ENCODE results near the gene TBRG4.
"Not testable (repeated sequence)": the region's sequence is repeated elsewhere in the genome, so short reads cannot be mapped to it uniquely, and the experiment has no call there.

Gene TBRG4

GRCh38 chr7:45111298-45112223 lies at the start of gene TBRG4:
TBRG4 (minus strand) TSS chr7:45111697; CDS start chr7:45109237, 2,460 bp downstream.
- DNase-seq: peak; percentile 99

GRCh38 chr7:45161138-45161537 lies 49.6 kb upstream of the TBRG4 start:
- DNase-seq: no peak

DNA sequence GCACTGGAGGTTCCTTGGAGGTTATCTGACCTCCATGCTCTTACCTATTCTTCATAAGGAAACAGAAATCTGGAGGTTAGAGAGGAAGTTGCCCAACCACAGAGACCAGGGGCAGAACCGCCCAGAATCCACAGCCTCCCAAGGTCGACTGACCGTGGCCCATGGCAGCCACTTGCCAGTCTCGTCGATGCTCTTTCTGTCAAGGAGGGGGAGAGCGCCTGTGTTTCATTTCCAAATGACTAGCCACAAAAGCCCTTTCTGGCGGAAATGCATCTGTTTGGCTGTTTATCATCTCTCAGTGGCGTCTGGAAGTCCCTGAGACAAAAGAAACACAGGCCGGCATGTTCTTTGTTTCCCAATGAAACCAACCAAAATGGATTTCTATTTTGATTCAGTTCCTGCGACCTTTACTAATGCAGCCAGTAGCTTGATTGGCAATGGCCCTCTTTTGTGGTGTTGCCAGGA lies 49.0 kb upstream of the TBRG4 start:
- DNase-seq: peak; percentile 23

GRCh38 chr7:45159296-45159695 lies 47.8 kb upstream of the TBRG4 start:
- DNase-seq: no peak

DNA sequence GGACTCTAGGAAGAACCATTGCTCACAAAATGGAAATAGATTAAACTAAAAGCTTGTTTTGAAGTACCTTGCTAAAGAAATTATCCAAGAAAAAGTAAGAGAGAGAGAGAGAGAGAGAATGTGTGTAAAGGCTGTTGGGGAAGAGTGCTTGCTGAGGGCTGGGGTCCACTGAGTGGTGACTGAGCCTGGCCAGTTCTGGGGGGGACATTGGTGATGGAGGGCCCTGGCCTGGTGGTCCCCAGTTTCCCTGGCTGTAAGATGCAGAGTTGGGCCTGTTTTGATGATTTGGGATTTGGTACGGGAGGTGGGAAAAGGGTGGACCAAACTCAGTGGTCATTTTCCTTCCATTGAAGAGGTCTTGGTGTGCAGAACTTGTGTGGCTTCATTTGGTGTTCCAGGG lies 47.0 kb upstream of the TBRG4 start:
- no peak for DNase-seq

GRCh38 chr7:45157653-45158401 lies 46.3 kb upstream of the TBRG4 start, which contains the start of gene RAMP3:
RAMP3 (plus strand) TSS chr7:45157791; CDS start chr7:45157829, 38 bp downstream.
- DNase-seq: no peak

DNA sequence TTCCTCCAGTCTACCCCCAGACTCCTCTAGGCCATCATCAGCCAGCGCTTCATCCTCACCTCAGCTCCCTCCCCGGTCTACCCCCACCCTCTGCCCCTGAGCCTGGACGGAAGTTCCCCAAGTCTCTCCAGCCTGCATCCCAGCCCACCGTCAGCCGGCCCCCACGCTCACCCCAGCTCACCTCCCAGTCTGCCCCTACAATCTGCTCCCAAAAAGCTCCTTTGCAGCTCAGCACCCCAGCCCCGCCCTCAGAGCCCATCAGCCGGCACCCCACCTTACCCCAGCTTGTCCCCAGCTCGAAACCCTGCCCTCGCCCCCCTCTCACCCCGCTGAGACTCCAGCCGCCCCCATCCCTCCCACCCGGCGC lies 45.8 kb upstream of the TBRG4 start:
- no peak for DNase-seq

- DNase-seq: no peak
Observed at GRCh38 chr7:45156516-45157272, 45.2 kb upstream of the TBRG4 start.

- DNase-seq: no peak
Observed at GRCh38 chr7:45155941-45156340, 44.4 kb upstream of the TBRG4 start.

GRCh38 chr7:45155357-45155900 lies 43.9 kb upstream of the TBRG4 start:
- DNase-seq: no peak

GRCh38 chr7:45153861-45154260 lies 42.4 kb upstream of the TBRG4 start:
- DNase-seq: not testable (repeated sequence)

DNA sequence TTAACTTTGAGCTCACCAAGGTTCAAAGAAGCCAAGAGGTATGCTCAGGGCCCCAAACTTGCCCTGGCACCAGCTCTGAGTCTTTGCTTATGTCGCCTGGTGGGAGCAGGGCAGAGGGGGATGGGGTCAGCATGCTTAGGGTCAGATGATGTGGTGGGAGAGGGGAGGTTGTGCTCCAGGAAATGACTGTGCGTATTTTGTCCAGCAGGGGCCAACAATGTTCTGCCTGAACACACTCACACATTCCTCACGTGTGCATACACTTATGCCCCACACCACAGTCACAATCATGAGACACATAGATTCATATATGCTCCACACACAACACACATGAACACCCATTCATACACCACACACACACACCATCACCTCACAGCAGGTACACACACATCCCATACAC lies 41.7 kb upstream of the TBRG4 start:
- no peak for DNase-seq

DNA sequence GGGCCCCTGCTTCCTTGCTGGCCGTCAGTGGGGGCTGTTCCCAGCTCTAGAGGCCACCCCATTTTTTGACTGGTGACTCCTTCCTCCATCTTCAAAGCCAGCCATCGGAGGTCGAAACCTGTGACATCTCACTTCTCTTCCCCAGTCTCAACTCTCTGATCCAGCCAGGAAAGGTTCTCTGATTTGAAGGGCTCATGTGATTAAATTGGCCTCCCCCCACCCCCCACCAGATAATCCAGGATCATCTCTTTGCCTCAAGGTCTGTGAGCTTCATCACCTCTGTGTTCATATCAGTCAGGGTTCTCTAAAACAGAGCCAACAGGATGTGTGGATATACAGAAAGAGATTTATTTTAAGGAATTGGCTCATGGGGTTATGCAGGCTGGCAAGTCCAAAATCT lies 40.5 kb upstream of the TBRG4 start:
- DNase-seq: no peak

DNA sequence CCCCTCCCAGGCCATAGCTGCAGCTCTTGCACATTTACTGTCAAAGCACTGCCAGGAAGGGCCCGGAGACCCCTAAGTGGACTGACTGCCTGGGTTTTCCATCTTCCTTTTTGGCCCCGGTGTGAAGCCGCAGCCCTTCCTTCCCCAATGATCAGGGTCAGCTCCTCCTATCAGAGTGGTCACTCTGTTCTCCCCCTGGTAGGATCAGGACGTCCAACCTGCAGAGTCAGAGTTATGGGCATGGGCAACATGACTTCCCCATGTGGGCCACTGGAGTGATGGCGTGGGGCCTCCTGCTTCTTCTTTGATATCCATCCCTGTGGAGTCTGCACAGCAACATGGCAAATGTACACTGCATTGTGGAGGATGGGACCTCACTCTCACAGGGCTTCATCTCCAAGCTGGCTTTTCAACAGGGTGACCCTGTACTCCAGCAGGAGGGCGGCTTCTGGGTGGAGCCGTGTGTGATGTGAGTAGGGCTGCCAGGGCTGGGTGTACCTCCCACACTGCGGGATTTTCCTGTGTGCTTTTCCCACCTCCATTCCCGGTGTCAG lies 39.7 kb upstream of the TBRG4 start:
- DNase-seq: no peak

- DNase-seq: no peak
Observed at GRCh38 chr7:45150199-45150598, 38.7 kb upstream of the TBRG4 start.

GRCh38 chr7:45149606-45150005 lies 38.1 kb upstream of the TBRG4 start:
- no peak for DNase-seq

- no peak for DNase-seq
Observed at GRCh38 chr7:45148653-45148973, 37.1 kb upstream of the TBRG4 start.

DNA sequence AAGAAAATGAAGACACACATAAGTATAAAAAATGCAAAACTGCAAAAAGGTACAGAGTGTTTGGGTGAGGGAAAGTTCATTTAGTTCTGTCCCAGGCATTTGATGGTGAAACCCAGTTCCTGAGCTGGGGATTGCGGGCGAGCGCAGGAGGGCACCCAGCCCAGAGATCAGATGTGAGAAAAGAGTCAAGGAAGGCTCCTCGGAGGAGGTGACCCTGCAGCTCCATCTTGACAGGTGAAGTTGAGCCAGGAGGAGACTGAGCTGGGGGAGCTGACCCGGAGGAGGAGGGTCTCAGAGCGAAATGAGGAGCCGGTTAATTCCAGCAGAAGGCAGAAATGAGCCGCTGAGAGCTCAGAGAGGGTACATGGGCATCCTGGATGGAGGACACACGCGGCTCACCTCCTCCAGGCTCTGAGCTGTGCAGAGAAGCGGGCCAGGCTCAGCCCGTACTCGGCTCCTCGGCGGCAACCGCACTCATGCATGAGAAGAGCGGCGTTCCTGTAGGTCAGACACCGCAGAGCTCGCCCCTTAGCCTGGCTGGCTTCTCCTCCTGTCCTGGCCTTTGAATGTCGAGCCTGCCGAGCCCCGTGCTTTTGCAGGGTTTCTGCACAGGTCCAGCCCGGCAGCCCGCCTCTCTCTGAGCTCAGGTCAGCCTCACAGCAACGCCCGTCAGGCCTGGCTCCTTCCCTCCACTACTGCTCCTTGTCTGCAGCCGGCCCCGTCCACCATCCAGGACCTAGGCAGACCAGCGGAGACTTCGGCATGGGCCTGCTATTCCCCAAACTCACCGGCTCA lies 36.6 kb upstream of the TBRG4 start:
- DNase-seq: no peak

DNA sequence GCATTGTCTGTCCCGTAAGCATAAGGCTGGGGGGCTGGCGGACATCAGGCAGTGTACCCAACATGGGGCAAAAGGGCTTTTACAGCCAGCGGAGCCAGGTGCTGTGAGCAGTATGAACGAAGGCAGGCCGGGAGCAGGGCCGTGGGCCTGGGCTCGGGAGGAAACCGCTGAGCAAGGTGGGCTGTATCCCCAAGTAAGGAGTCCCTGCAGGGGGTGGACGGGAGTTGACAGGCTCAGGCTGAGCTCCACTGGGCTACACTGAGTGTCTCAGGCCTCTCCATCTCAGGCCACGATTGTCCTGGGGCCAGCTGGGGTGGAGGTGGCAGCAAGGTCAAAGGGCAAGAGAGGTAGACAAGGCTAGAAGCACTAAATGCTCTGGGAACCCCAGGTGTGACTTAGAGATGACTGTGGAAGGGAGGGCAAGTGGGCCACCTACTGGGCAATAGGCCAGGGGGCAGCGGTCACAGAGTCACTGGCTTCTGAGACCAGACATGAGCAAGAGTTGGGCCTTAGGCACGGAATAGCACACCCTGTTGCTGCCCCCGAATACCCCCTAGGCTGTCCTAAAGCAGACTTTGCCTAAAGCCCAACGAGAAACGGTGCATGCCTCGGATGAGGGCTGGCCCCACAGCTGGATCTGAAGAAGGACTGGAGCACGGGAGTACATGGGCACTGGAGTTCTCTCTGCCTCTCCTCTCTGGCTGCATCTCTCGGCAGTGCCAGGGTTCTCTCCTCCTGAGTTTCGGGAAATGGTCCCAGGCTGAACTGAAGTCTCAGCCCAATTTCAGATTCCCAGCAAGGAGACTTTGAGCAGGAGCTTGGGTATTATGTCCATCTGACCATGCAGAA lies 35.3 kb upstream of the TBRG4 start:
- DNase-seq: no peak

GRCh38 chr7:45145881-45146280 lies 34.4 kb upstream of the TBRG4 start:
- no peak for DNase-seq

DNA sequence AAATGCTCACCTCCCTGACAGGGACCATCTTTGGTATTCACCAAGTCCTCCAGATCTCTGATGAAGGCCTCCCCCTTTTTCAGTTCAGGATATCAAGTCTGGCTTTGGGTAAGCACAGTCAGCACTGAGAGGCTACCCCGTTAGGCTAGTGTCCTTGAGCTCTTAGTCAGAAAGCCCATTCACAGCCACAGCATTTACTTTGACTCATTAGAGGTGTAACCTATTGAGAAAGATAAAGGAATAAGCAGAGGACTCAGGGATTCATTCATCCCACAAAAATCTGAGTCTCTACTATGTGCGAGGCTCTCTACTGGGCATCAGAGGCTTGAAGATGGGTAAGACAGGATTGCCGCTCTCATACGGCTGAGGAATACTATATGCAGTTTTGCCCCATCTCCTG lies 32.1 kb upstream of the TBRG4 start:
- no peak for DNase-seq

Measured in suppressor macrophage treated with lipopolysaccharide for 4 hours (primary cell).